DND-41 (cell line): ENCODE data around the gene CLCN3.

Experiments
- ATAC-seq: fragments of 200-7000 bp; cut with Tn5 transposase; 3 replicates; pipeline ENCODE4 v1.9.1; 2021; ENCODE audit warnings: low read depth; ENCODE audit not compliant: insufficient read depth
- DNase-seq: peaks from one replicate; pipeline ENCODE4 v3.0.0-alpha.2; 2020
- H2AFZ ChIP-seq: 2 replicates; pipeline ENCODE4 v1.6.0; 2012; ENCODE audit warnings: low read depth, low read length
- H3K27ac ChIP-seq: 2 replicates; pipeline ENCODE4 v1.5.1; 2012; ENCODE audit warnings: low read length, inconsistent platforms
- H3K27me3 ChIP-seq: fragments of 200-600 bp; sonication (generic); 2 replicates; pipeline ENCODE4 v1.6.0; 2012; ENCODE audit warnings: low read length, mild to moderate bottlenecking, inconsistent platforms; ENCODE audit not compliant: insufficient read depth, poor library complexity
- H3K36me3 ChIP-seq: 2 replicates; pipeline ENCODE4 v1.5.1; 2012; ENCODE audit warnings: low read length, inconsistent platforms; ENCODE audit not compliant: insufficient read depth
- H3K4me1 ChIP-seq: 2 replicates; pipeline ENCODE4 v1.5.1; 2012; ENCODE audit warnings: mild to moderate bottlenecking, low read length; ENCODE audit not compliant: insufficient read depth
- H3K4me2 ChIP-seq: 2 replicates; pipeline ENCODE4 v1.6.0; 2012; ENCODE audit warnings: mild to moderate bottlenecking, moderate library complexity, low read length, inconsistent platforms; ENCODE audit not compliant: insufficient read depth
- H3K4me3 ChIP-seq, 2 experiments: fragments of 200-600 bp in 1 of 2; shearing (Covaris generic) in 1 of 2; 2 replicates each; pipeline ENCODE4 v1.5.1; 2012 to 2016; ENCODE audit warnings: inconsistent platforms in 2 of 2, low read length in 2 of 2, mild to moderate bottlenecking in 2 of 2, low read depth in 1 of 2, moderate library complexity in 1 of 2
- H3K79me2 ChIP-seq: 2 replicates; pipeline ENCODE4 v1.6.0; 2012; ENCODE audit warnings: low read length, inconsistent platforms; ENCODE audit not compliant: insufficient read depth
- H3K9ac ChIP-seq: 2 replicates; pipeline ENCODE4 v1.6.0; 2012; ENCODE audit warnings: low read depth, mild to moderate bottlenecking, inconsistent platforms, low read length, moderate library complexity
- H3K9me3 ChIP-seq: 2 replicates; pipeline ENCODE4 v1.5.1; 2012; ENCODE audit warnings: low read length, moderate library complexity, mild to moderate bottlenecking, inconsistent platforms; ENCODE audit not compliant: insufficient read depth, severe bottlenecking
- H4K20me1 ChIP-seq: 2 replicates; pipeline ENCODE4 v1.6.0; 2012; ENCODE audit warnings: low read length; ENCODE audit not compliant: insufficient read depth
- EZH2 ChIP-seq: IDR thresholded peaks from 3 replicates; pipeline ENCODE4 v1.6.1; 2012; ENCODE audit warnings: borderline replicate concordance, low read depth, mild to moderate bottlenecking, moderate library complexity, low read length, inconsistent platforms; ENCODE audit not compliant: severe bottlenecking
- TF ChIP-seq, protein P1 (sequence below): IDR thresholded peaks from 2 replicates; pipeline ENCODE4 v1.5.1; 2012; ENCODE audit warnings: borderline replicate concordance, low read length, moderate library complexity, mild to moderate bottlenecking; ENCODE audit not compliant: poor library complexity, severe bottlenecking; ENCODE audit errors: extremely low read depth

Gene CLCN3

DNA sequence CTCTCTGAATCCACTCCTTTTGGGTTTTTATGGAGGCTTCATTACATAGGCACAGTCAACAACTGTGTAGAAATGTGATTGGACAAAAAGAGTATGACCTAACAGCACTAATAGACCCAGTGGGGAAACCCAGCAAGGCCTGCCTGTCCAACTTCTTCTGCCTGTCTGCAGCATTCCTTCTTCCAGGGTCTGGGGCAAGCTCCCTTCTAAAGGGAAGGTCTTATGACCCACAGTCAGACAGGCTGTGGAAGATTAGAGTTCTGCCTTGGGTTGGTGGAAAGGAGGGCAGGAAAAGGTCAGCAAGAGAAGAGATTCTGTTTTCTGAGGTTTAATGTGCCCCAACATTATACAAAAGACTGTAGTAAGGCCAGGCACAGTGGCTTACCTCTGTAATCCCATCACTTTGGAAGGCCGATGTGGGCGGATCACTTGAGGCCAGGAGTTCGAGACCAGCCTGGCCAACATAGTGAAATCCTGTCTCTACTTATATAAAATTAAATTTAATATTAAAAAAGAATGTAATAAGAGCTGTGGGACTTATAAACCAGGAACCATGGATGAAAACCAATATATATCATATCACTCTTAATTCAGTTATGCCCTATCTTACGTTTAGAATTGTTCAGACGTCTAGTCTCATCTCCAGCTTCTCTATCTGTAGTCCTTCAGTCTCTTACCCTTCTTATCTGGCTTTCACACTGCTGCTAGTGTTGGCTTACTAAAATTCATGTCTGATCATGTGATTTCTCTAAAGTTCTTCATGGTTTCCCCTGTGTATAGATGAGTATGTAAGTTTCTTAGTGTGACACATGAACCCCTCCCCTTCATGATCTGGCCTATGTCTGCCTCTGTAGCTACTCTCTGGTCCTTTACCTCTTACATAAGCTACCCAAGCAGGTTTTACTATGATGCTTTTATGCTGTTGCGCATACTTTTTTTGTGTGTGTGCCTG is 6.2 kb downstream of the CLCN3 start:
- Histone ChIP-seq H3K9ac (no peak overlapping the region), H3K4me1 (peaks cover 17% of the 10 kb centered on the region), H4K20me1 (peaks cover 17% of the 10 kb centered on the region; the same call in 1 of the 2 replicates), H3K27ac (no peak overlapping the region), H2AFZ (no peak overlapping the region), H3K9me3 (no peaks in the 10 kb centered on the region), H3K36me3 (no peaks in the 10 kb centered on the region), H3K4me3 (no peak overlapping the region), H3K27me3 (no peaks in the 10 kb centered on the region), H3K79me2 (peaks cover 74% of the 10 kb centered on the region), H3K4me2 (no peak overlapping the region)
- DNase-seq (no peak), ATAC-seq (no peak)
- TF ChIP-seq, protein P1, sequence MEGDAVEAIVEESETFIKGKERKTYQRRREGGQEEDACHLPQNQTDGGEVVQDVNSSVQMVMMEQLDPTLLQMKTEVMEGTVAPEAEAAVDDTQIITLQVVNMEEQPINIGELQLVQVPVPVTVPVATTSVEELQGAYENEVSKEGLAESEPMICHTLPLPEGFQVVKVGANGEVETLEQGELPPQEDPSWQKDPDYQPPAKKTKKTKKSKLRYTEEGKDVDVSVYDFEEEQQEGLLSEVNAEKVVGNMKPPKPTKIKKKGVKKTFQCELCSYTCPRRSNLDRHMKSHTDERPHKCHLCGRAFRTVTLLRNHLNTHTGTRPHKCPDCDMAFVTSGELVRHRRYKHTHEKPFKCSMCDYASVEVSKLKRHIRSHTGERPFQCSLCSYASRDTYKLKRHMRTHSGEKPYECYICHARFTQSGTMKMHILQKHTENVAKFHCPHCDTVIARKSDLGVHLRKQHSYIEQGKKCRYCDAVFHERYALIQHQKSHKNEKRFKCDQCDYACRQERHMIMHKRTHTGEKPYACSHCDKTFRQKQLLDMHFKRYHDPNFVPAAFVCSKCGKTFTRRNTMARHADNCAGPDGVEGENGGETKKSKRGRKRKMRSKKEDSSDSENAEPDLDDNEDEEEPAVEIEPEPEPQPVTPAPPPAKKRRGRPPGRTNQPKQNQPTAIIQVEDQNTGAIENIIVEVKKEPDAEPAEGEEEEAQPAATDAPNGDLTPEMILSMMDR, result no peak
- TF ChIP-seq EZH2, result no peak

DNA sequence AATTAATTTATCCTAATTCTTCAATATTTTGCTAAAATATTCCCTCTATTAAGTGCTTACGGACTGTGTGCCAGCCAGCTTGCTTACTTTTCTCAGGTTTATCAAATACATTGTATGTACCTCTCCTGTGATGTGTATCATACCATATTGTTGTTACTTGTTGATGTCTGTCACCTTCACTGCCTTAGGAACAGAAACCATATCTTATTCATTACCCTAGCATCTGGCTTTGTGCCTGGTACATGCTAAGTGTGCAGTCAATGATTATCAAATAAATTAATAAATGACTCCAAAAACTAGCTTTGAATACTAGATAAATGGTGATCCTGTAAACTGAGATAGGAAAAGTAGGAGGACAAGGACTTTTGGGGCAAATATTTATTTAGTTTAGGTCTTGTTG is 6.9 kb downstream of the CLCN3 start:
- no peak overlapping the region for H3K4me2 ChIP-seq

GRCh38 chr4:169628579-169628978 is 8.2 kb downstream of the CLCN3 start:
- H3K79me2 ChIP-seq, result peaks cover 59% of the 10 kb centered on the region
- H3K27me3 ChIP-seq, result no peaks in the 10 kb centered on the region
- no peak overlapping the region for H3K27ac ChIP-seq
- no peak overlapping the region for H3K4me2 ChIP-seq
- no peak overlapping the region for H3K4me3 ChIP-seq
- H3K4me1 ChIP-seq, result peaks cover 3% of the 10 kb centered on the region; the same call in 1 of the 2 replicates
- peaks cover 15% of the 10 kb centered on the region; the same call in 1 of the 2 replicates for H4K20me1 ChIP-seq
- H3K9me3 ChIP-seq, result no peaks in the 10 kb centered on the region
- H2AFZ ChIP-seq, result no peak overlapping the region
- TF ChIP-seq, protein P1, result no peak
- no peak for TF ChIP-seq EZH2
- no peak overlapping the region for H3K9ac ChIP-seq
- DNase-seq, result no peak
- H3K36me3 ChIP-seq, result no peaks in the 10 kb centered on the region
- ATAC-seq, result no peak

More for the DNA sequence above, 6.9 kb downstream of the CLCN3 start:
- Histone ChIP-seq H3K4me1 (peaks cover 10% of the 10 kb centered on the region; the same call in 1 of the 2 replicates), H3K79me2 (peaks cover 72% of the 10 kb centered on the region), H4K20me1 (peaks cover 12% of the 10 kb centered on the region; the same call in 1 of the 2 replicates), H2AFZ (no peak overlapping the region), H3K27me3 (no peaks in the 10 kb centered on the region), H3K9ac (no peak overlapping the region), H3K36me3 (no peaks in the 10 kb centered on the region), H3K4me3 (no peak overlapping the region), H3K27ac (no peak overlapping the region), H3K9me3 (no peaks in the 10 kb centered on the region)
- ATAC-seq (no peak), DNase-seq (no peak)
- TF ChIP-seq, protein P1, result no peak
- no peak for TF ChIP-seq EZH2
